Urothelium cell line (cell line): ENCODE results near the gene EPM2AIP1.
A peak's percentile ranks its signal among the peaks of the same experiment; 100 is the strongest.
"Not testable (repeated sequence)": the region's sequence is repeated elsewhere in the genome, so short reads cannot be mapped to it uniquely, and the experiment has no call there.

Experiments used
- DNase-seq: peaks from one replicate; pipeline ENCODE4 v3.0.0; 2011; ENCODE audit warnings: low spot score, mixed read lengths
- FAIRE-seq: peaks from 2 replicates; lab custom pipeline; 2011; peaks lifted over from hg19 to GRCh38; lab: Jason Lieb, UNC

Gene EPM2AIP1

GRCh38 chr3:36993326-36994283 lies 674 bp upstream of the EPM2AIP1 start, which contains the start of gene MLH1:
Gene MLH1, plus strand, starts transcription at chr3:36993518. Its CDS starts 30 bp downstream, at chr3:36993548.
- DNase-seq (peak; percentile 93), FAIRE-seq (peak; percentile 94)

GRCh38 chr3:36991923-36992805 lies 767 bp downstream of the EPM2AIP1 start:
- FAIRE-seq: no peak
- DNase-seq: peak; percentile 12

GRCh38 chr3:36991147-36991546 lies 1.8 kb downstream of the EPM2AIP1 start:
- FAIRE-seq (no peak), DNase-seq (no peak)

- no peak for FAIRE-seq
Observed at GRCh38 chr3:36989568-36989967, 3.4 kb downstream of the EPM2AIP1 start.

GRCh38 chr3:36989005-36989404 lies 3.9 kb downstream of the EPM2AIP1 start:
- DNase-seq: no peak
- FAIRE-seq: no peak

More at GRCh38 chr3:36989568-36989967, 3.4 kb downstream of the EPM2AIP1 start:
- DNase-seq: no peak

- DNase-seq: no peak
- no peak for FAIRE-seq
Observed at GRCh38 chr3:36988356-36988755, 4.6 kb downstream of the EPM2AIP1 start.

GRCh38 chr3:36981006-36981405 lies 11.9 kb downstream of the EPM2AIP1 start:
- DNase-seq: no peak
- FAIRE-seq: no peak

- DNase-seq (no peak), FAIRE-seq (no peak)
Observed at GRCh38 chr3:36973139-36973538, 19.8 kb downstream of the EPM2AIP1 start.

GRCh38 chr3:36972163-36972562 lies 20.8 kb downstream of the EPM2AIP1 start:
- FAIRE-seq (no peak), DNase-seq (no peak)

- FAIRE-seq (no peak), DNase-seq (peak; percentile 31)
Observed at GRCh38 chr3:36969540-36970432, 23.1 kb downstream of the EPM2AIP1 start.

- DNase-seq: no peak
- FAIRE-seq: no peak
Observed at GRCh38 chr3:36969085-36969484, 23.8 kb downstream of the EPM2AIP1 start.

GRCh38 chr3:36965440-36965839 lies 27.5 kb downstream of the EPM2AIP1 start:
- FAIRE-seq (no peak), DNase-seq (no peak)

GRCh38 chr3:36964817-36965216 lies 28.1 kb downstream of the EPM2AIP1 start:
- DNase-seq (no peak), FAIRE-seq (no peak)

- FAIRE-seq: no peak
- DNase-seq: no peak
Observed at GRCh38 chr3:36964331-36964730, 28.6 kb downstream of the EPM2AIP1 start.

GRCh38 chr3:36963008-36963407 lies 29.9 kb downstream of the EPM2AIP1 start:
- not testable (repeated sequence) for DNase-seq, FAIRE-seq

GRCh38 chr3:36960502-36960901 lies 32.4 kb downstream of the EPM2AIP1 start:
- FAIRE-seq: no peak
- no peak for DNase-seq

- no peak for FAIRE-seq
- DNase-seq: no peak
Observed at GRCh38 chr3:36959821-36960220, 33.1 kb downstream of the EPM2AIP1 start.

- no peak for FAIRE-seq
- peak; percentile 27 for DNase-seq
Observed at GRCh38 chr3:36957862-36958686, 34.9 kb downstream of the EPM2AIP1 start.

GRCh38 chr3:36957063-36957462 lies 35.9 kb downstream of the EPM2AIP1 start:
- DNase-seq: no peak
- no peak for FAIRE-seq
